Liver (tissue), 3 donors: ENCODE measurements around the gene SNCAIP.

Experiments used
- CTCF ChIP-seq: fragments of 150-350 bp; IDR thresholded peaks from 2 replicates; pipeline ENCODE4 v1.5.1; 2017; ENCODE audit warnings: improper control_type of control experiment, low read depth, low read length; ENCODE audit not compliant: missing input control
- HNF4G ChIP-seq: IDR thresholded peaks from 2 replicates; pipeline ENCODE4 v1.6.1; 2016; ENCODE audit warnings: antibody characterized with exemption
- RAD21 ChIP-seq, 2 donors: IDR thresholded peaks; 2 replicates each; pipeline ENCODE4 v1.6.1; 2016; ENCODE audit warnings: antibody characterized with exemption in 2 of 2, mild to moderate bottlenecking in 2 of 2
- REST ChIP-seq: IDR thresholded peaks from 2 replicates; pipeline ENCODE4 v1.6.1; 2016; ENCODE audit warnings: antibody characterized with exemption, mild to moderate bottlenecking
- SP1 ChIP-seq: IDR thresholded peaks from 2 replicates; pipeline ENCODE4 v1.6.1; 2018; ENCODE audit warnings: antibody characterized with exemption, mild to moderate bottlenecking
- TAF1 ChIP-seq: conservative IDR thresholded peaks from 2 replicates; pipeline ENCODE4 v1.6.1; 2016; ENCODE audit warnings: antibody characterized with exemption, mild to moderate bottlenecking
- YY1 ChIP-seq: IDR thresholded peaks from 2 replicates; pipeline ENCODE4 v1.6.1; 2016; ENCODE audit warnings: antibody characterized with exemption, mild to moderate bottlenecking
- ZBTB33 ChIP-seq: IDR thresholded peaks from 2 replicates; pipeline ENCODE4 v1.6.1; 2016; ENCODE audit warnings: antibody characterized with exemption
- donor health status: healthy.
- donor health status: healthy.

- TF ChIP-seq TAF1 (no peak), CTCF (no peak), SP1 (no peak), REST (no peak), HNF4G (no peak), RAD21 (IDR thresholded peaks at IDR 0.05) (no peak), ZBTB33 (no peak), YY1 (no peak)
Measured at GRCh38 chr5:122445070-122445469, 133.0 kb downstream of the SNCAIP start.
